Aorta (tissue), 5 donors: ENCODE results near the gene FKBP7. TPM values are rescaled to one million over a fixed set of nuclear protein-coding genes. Genes with fewer than 3 reads are reported as not detected.
"Not testable (repeated sequence)": the region's sequence is repeated elsewhere in the genome, so short reads cannot be mapped to it uniquely, and the experiment has no call there.

Source experiments
- ATAC-seq: fragments of 200-7000 bp; cut with Tn5 transposase; one replicate; pipeline ENCODE4 v1.9.1; 2022; ENCODE audit warnings: moderate library complexity; ENCODE audit not compliant: low FRiP score
- DNase-seq, 2 donors: peaks; one replicate each; pipeline ENCODE4 v3.0.0-alpha.2; 2020
- H3K27ac ChIP-seq, 2 donors: one replicate each; pipeline ENCODE4 v1.5.1; 2013; ENCODE audit warnings: low read length in 2 of 2, mild to moderate bottlenecking in 2 of 2, moderate library complexity in 2 of 2, control low read depth in 1 of 2, inconsistent platforms in 1 of 2, low read depth in 1 of 2
- H3K27me3 ChIP-seq, 2 donors: one replicate each; pipeline ENCODE4 v1.6.1; 2013; ENCODE audit warnings: control low read depth in 1 of 2, low read length in 1 of 2, mild to moderate bottlenecking in 1 of 2, moderate library complexity in 1 of 2; ENCODE audit not compliant: insufficient read depth in 2 of 2, control insufficient read depth in 1 of 2
- H3K36me3 ChIP-seq, 2 donors: one replicate each; pipeline ENCODE4 v1.6.1; 2013; ENCODE audit warnings: control low read depth in 1 of 2, low read length in 1 of 2, mild to moderate bottlenecking in 1 of 2; ENCODE audit not compliant: insufficient read depth in 2 of 2, control insufficient read depth in 1 of 2
- H3K4me1 ChIP-seq, 2 donors: one replicate each; pipeline ENCODE4 v1.6.1; 2013; ENCODE audit warnings: low read length in 2 of 2, control low read depth in 1 of 2, mild to moderate bottlenecking in 1 of 2, moderate library complexity in 1 of 2; ENCODE audit not compliant: insufficient read depth in 2 of 2, control insufficient read depth in 1 of 2
- H3K4me3 ChIP-seq, 2 donors: one replicate each; pipeline ENCODE4 v1.5.1; 2013; ENCODE audit warnings: low read length in 2 of 2, control low read depth in 1 of 2, mild to moderate bottlenecking in 1 of 2
- H3K9me3 ChIP-seq: one replicate; pipeline ENCODE4 v1.6.1; 2013; ENCODE audit warnings: mild to moderate bottlenecking, low read length; ENCODE audit not compliant: control insufficient read depth
- WGBS, 2 donors: extraction: QIAGEN DNeasy Blood & Tissue Kit; methylation state at CpG; one replicate each; pipeline ENCODE4 v1.1.7; 2013; 5-methylcytosine and 5-hydroxymethylcytosine counted together
- intact Hi-C, 2 donors: fragments of 100-400 bp; cut with DNase I; formaldehyde crosslinking; loops; one replicate each; pipeline versions ENCODE4 v1.14.2 to v1.15.0; 2022
- polyA plus RNA-seq, 2 donors: library from polyadenylated mRNA; stranded (reverse); fragments of 200-250 nt; gene quantifications; one replicate each; pipeline ENCODE4 v1.2.3, GENCODE V29; 2013
- total RNA-seq, 2 donors: library from RNA; stranded (reverse); fragmentation: NEBNext Ultra II Directional; extraction: Animal tissue kit (Norgen Biotek cat#: 25700); gene quantifications; one replicate each; pipeline ENCODE4 v1.2.1, GENCODE V29; 2021
- donor health status: healthy with polysubstance abuse.
- donor health status: Bipolar disorder and iron deficiency.
- donor health status: DM: no; HTN: no; CAD: no.
- donor health status: DM: no; HTN: no; CAD: no.
- donor health status: DM: yes; HTN: yes; CAD: no.

Gene FKBP7
- total and polyA plus RNA-seq, 4 donors, result 12.8 to 41.5 (median 25.8) TPM

GRCh38 chr2:178426388-178426787, 52.0 kb downstream of the FKBP7 start:
- H3K27me3 ChIP-seq, result no peaks in the 10 kb centered on the region
- H3K27ac ChIP-seq, result no peak overlapping the region
- H3K4me3 ChIP-seq, result no peak overlapping the region
- peaks cover 11 to 16% of the 10 kb centered on the region in 2 donors for H3K36me3 ChIP-seq
- intact Hi-C loops, result no loop called here
- ATAC-seq (no peak), DNase-seq (no peak)
- H3K4me1 ChIP-seq, result no peaks in the 10 kb centered on the region
- WGBS, 2 donors, result 89 to 94% methylated on average over 3 of the region's 3 CpGs
- H3K9me3 ChIP-seq, result no peaks in the 10 kb centered on the region

- peaks cover 11 to 16% of the 10 kb centered on the region in 2 donors for H3K36me3 ChIP-seq
- intact Hi-C loops, result no loop called here
- H3K4me3 ChIP-seq, result no peak overlapping the region
- H3K27me3 ChIP-seq, result no peaks in the 10 kb centered on the region
- no peak overlapping the region for H3K27ac ChIP-seq
- DNase-seq, result no peak
- no peak for ATAC-seq
- no peaks in the 10 kb centered on the region for H3K4me1 ChIP-seq
- 92 to 96% methylated on average over 4 of the region's 4 CpGs for WGBS, 2 donors
- H3K9me3 ChIP-seq, result no peaks in the 10 kb centered on the region
Measured at GRCh38 chr2:178425255-178425827, 53.1 kb downstream of the FKBP7 start.

GRCh38 chr2:178423746-178424145, 54.7 kb downstream of the FKBP7 start:
- H3K27me3 ChIP-seq, H3K4me3 ChIP-seq, H3K4me1 ChIP-seq, intact Hi-C loops, DNase-seq, ATAC-seq, H3K9me3 ChIP-seq, H3K27ac ChIP-seq: not testable (repeated sequence)
- WGBS, 2 donors, result 95% methylated on average over 5 of the region's 5 CpGs
- peaks cover 6 to 16% of the 10 kb centered on the region in 2 donors for H3K36me3 ChIP-seq

- intact Hi-C loops, result no loop called here
Measured at GRCh38 chr2:178422097-178422496, 56.3 kb downstream of the FKBP7 start.

GRCh38 chr2:178420463-178420999, 57.9 kb downstream of the FKBP7 start:
- Histone ChIP-seq H3K4me1 (no peaks in the 10 kb centered on the region), H3K27ac (no peak overlapping the region), H3K4me3 (no peak overlapping the region), H3K36me3 (peaks cover 3% of the 10 kb centered on the region in 2 donors), H3K27me3 (no peaks in the 10 kb centered on the region), H3K9me3 (no peaks in the 10 kb centered on the region)
- intact Hi-C loops, result no loop called here
- 18 to 41% methylated on average over 1 of the region's 1 CpG for WGBS, 2 donors
- DNase-seq (no peak), ATAC-seq (no peak)

More at GRCh38 chr2:178422097-178422496, 56.3 kb downstream of the FKBP7 start:
- 91% methylated on average over 3 of the region's 3 CpGs for WGBS, 2 donors
- Histone ChIP-seq H3K27ac (no peak overlapping the region), H3K4me1 (no peaks in the 10 kb centered on the region), H3K9me3 (no peaks in the 10 kb centered on the region), H3K36me3 (peaks cover 3 to 9% of the 10 kb centered on the region in 2 donors), H3K4me3 (no peak overlapping the region), H3K27me3 (no peaks in the 10 kb centered on the region)
- DNase-seq, result no peak
- ATAC-seq, result no peak

- no peak overlapping the region for H3K4me3 ChIP-seq
- intact Hi-C loops, result loop anchor here in 1 of 2 donors (10.0 kb wide), 1 partner anchor 304 kb away; the partner anchor contains the start of gene RBM45
- no peaks in the 10 kb centered on the region for H3K27me3 ChIP-seq
- DNase-seq (no peak), ATAC-seq (no peak)
- peaks cover 3% of the 10 kb centered on the region in 2 donors for H3K36me3 ChIP-seq
- no peaks in the 10 kb centered on the region for H3K4me1 ChIP-seq
- 62 to 69% methylated on average over 1 of the region's 1 CpG for WGBS, 2 donors
- no peak overlapping the region for H3K27ac ChIP-seq
- no peaks in the 10 kb centered on the region for H3K9me3 ChIP-seq
Measured at GRCh38 chr2:178419123-178419522, 59.3 kb downstream of the FKBP7 start.

- peaks cover 3% of the 10 kb centered on the region in 2 donors for H3K36me3 ChIP-seq
- H3K27me3 ChIP-seq, result no peaks in the 10 kb centered on the region
- no peaks in the 10 kb centered on the region for H3K9me3 ChIP-seq
- H3K4me3 ChIP-seq, result no peak overlapping the region
- H3K27ac ChIP-seq, result no peak overlapping the region
- WGBS, 2 donors, result 93 to 96% methylated on average over 1 of the region's 1 CpG
- no peaks in the 10 kb centered on the region for H3K4me1 ChIP-seq
- DNase-seq (no peak), ATAC-seq (no peak)
- intact Hi-C loops, result loop anchor here in 1 of 2 donors (10.0 kb wide), 1 partner anchor 304 kb away; the partner anchor contains the start of gene RBM45
Measured at GRCh38 chr2:178418426-178418825, 60.0 kb downstream of the FKBP7 start.

GRCh38 chr2:178417916-178418315, 60.5 kb downstream of the FKBP7 start:
- H3K36me3 ChIP-seq, result peaks cover 1 to 3% of the 10 kb centered on the region in 2 donors
- H3K27me3 ChIP-seq, result no peaks in the 10 kb centered on the region
- H3K9me3 ChIP-seq, result no peaks in the 10 kb centered on the region
- no peak for ATAC-seq
- WGBS, 2 donors, result 92 to 95% methylated on average over 3 of the region's 3 CpGs
- no peak overlapping the region for H3K27ac ChIP-seq
- no peak overlapping the region for H3K4me3 ChIP-seq
- no peaks in the 10 kb centered on the region for H3K4me1 ChIP-seq
- DNase-seq, result no peak
- intact Hi-C loops, result loop anchor here in 1 of 2 donors (10.0 kb wide), 1 partner anchor 303 kb away; the partner anchor contains the start of gene RBM45

GRCh38 chr2:178415979-178416378, 62.4 kb downstream of the FKBP7 start:
- intact Hi-C loops, result loop anchor here in 1 of 2 donors (2.0 to 10.0 kb wide), 2 partner anchors 65 to 301 kb away; partner anchors contain the start of genes PLEKHA3 and RBM45
- Histone ChIP-seq H3K4me1 (no peaks in the 10 kb centered on the region), H3K9me3 (no peaks in the 10 kb centered on the region), H3K27ac (no peak overlapping the region), H3K27me3 (no peaks in the 10 kb centered on the region), H3K4me3 (no peak overlapping the region), H3K36me3 (no peaks in the 10 kb centered on the region)
- ATAC-seq (no peak), DNase-seq (no peak)
